Astrocyte (in vitro differentiated cells and primary cell): Measurements from ENCODE around the gene NEB. TPM values are rescaled to one million over a fixed set of nuclear protein-coding genes. Genes with fewer than 3 reads are reported as not detected.
A peak's percentile ranks its signal among the peaks of the same experiment; 100 is the strongest.

Source experiments
- DNase-seq: peaks from one replicate; pipeline ENCODE4 v3.0.0-alpha.2; 2010; ENCODE audit warnings: low read depth
- FAIRE-seq: peaks from 2 replicates; lab custom pipeline; 2011; peaks lifted over from hg19 to GRCh38; lab: Jason Lieb, UNC
- H2AFZ ChIP-seq: 2 replicates; pipeline ENCODE4 v1.6.0; 2012; ENCODE audit warnings: low read depth, low read length, inconsistent platforms
- H3K27ac ChIP-seq: 2 replicates; pipeline ENCODE4 v1.5.1; 2011; ENCODE audit warnings: low read depth, low read length, inconsistent platforms
- H3K27me3 ChIP-seq: 2 replicates; pipeline ENCODE4 v1.6.0; 2011; ENCODE audit warnings: low read length, inconsistent platforms; ENCODE audit not compliant: insufficient read depth
- H3K36me3 ChIP-seq: 2 replicates; pipeline ENCODE4 v1.5.1; 2011; ENCODE audit warnings: low read length, inconsistent platforms; ENCODE audit not compliant: insufficient read depth
- H3K4me1 ChIP-seq: 2 replicates; pipeline ENCODE4 v1.5.1; 2011; ENCODE audit warnings: low read length, inconsistent platforms; ENCODE audit not compliant: insufficient read depth
- H3K4me2 ChIP-seq: 2 replicates; pipeline ENCODE4 v1.6.0; 2012; ENCODE audit warnings: low read length, inconsistent platforms
- H3K4me3 ChIP-seq: 2 replicates; pipeline ENCODE4 v1.5.1; 2011; ENCODE audit warnings: low read depth, mild to moderate bottlenecking, low read length, inconsistent platforms; ENCODE audit not compliant: insufficient read depth
- H3K79me2 ChIP-seq: 2 replicates; pipeline ENCODE4 v1.6.0; 2012; ENCODE audit warnings: mild to moderate bottlenecking, low read length, inconsistent platforms; ENCODE audit not compliant: insufficient read depth
- H3K9ac ChIP-seq: 2 replicates; pipeline ENCODE4 v1.6.0; 2012; ENCODE audit warnings: mild to moderate bottlenecking, low read length, inconsistent platforms
- H3K9me3 ChIP-seq: 2 replicates; pipeline ENCODE4 v1.5.1; 2012; ENCODE audit warnings: low read depth, mild to moderate bottlenecking, low read length, inconsistent platforms; ENCODE audit not compliant: insufficient read depth
- H4K20me1 ChIP-seq: 2 replicates; pipeline ENCODE4 v1.6.0; 2012; ENCODE audit warnings: low read length, inconsistent platforms; ENCODE audit not compliant: insufficient read depth
- H3K27ac Mint-ChIP-seq: one replicate; pipeline ENCODE4 v1.8.0; 2021; ENCODE audit warnings: mild to moderate bottlenecking, mixed read lengths; ENCODE audit not compliant: unreplicated experiment
- H3K27me3 Mint-ChIP-seq: one replicate; pipeline ENCODE4 v1.8.0; 2021; ENCODE audit warnings: low read depth, mixed read lengths; ENCODE audit not compliant: unreplicated experiment
- H3K36me3 Mint-ChIP-seq: one replicate; pipeline ENCODE4 v1.8.0; 2021; ENCODE audit warnings: low read depth, mixed read lengths; ENCODE audit not compliant: unreplicated experiment
- H3K4me1 Mint-ChIP-seq: one replicate; pipeline ENCODE4 v1.8.0; 2021; ENCODE audit warnings: low read depth, mixed read lengths; ENCODE audit not compliant: unreplicated experiment
- H3K4me3 Mint-ChIP-seq: one replicate; pipeline ENCODE4 v1.8.0; 2021; ENCODE audit warnings: mild to moderate bottlenecking, moderate library complexity, mixed read lengths; ENCODE audit not compliant: unreplicated experiment
- H3K9me3 Mint-ChIP-seq: one replicate; pipeline ENCODE4 v1.8.0; 2021; ENCODE audit warnings: mild to moderate bottlenecking, mixed read lengths; ENCODE audit not compliant: unreplicated experiment
- CTCF ChIP-seq: IDR thresholded peaks from 2 replicates; pipeline ENCODE4 v1.5.1; 2011; ENCODE audit warnings: low read depth, mild to moderate bottlenecking, inconsistent platforms, low read length, moderate library complexity; ENCODE audit not compliant: insufficient read depth
- EZH2 ChIP-seq: IDR thresholded peaks from 2 replicates; pipeline ENCODE4 v1.6.1; 2012; ENCODE audit warnings: mild to moderate bottlenecking, low read length, inconsistent platforms; ENCODE audit not compliant: insufficient read depth
- total RNA-seq: library from RNA; stranded (reverse); gene quantifications from 2 replicates; pipeline ENCODE4 v1.2.1, GENCODE V29; 2021

The NEB gene
- total RNA-seq, 1 donor from 2014 or later = 0.82 TPM

DNA sequence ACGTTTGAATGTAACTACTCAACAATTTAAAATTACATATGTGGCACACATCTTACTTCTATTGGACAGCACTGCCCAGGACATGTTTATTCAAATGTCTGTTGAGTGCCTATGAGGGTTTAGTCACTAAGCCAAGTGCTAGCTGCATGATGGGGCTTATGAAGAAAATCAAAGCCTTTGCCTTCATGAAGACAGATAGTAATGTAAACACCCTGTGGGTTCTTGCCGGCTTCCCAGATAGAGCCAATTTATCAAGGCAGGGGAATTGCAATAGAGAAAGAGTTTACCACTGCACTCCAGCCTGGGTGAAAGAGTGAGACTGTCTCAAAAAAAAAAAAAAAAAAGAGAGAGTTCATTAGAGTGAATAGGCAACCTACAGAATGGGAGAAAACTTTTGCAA lies 43.7 kb upstream of the NEB start:
- Mint-ChIP-seq H3K4me1 (peaks cover 3% of the 10 kb centered on the region), H3K27ac (no peak overlapping the region), H3K4me3 (no peak overlapping the region), H3K9me3 (peaks cover 6% of the 10 kb centered on the region), H3K27me3 (no peaks in the 10 kb centered on the region), H3K36me3 (peaks cover 35% of the 10 kb centered on the region)
- H3K4me1 ChIP-seq = peaks cover 14% of the 10 kb centered on the region
- TF ChIP-seq CTCF (no peak), EZH2 (no peak)
- DNase-seq = peak; percentile 57
- no peak overlapping the region for H3K27ac ChIP-seq
- no peaks in the 10 kb centered on the region for H4K20me1 ChIP-seq
- no peak for FAIRE-seq
- peaks cover 3% of the 10 kb centered on the region for H3K36me3 ChIP-seq
- H3K4me2 ChIP-seq = no peak overlapping the region
- no peak overlapping the region for H3K4me3 ChIP-seq
- no peaks in the 10 kb centered on the region for H3K79me2 ChIP-seq
- H3K9me3 ChIP-seq = no peaks in the 10 kb centered on the region
- no peak overlapping the region for H2AFZ ChIP-seq
- no peak overlapping the region for H3K9ac ChIP-seq
- H3K27me3 ChIP-seq = no peaks in the 10 kb centered on the region

- TF ChIP-seq EZH2 = no peak
- no peak for TF ChIP-seq CTCF
- Mint-ChIP-seq H3K4me3 (no peak overlapping the region), H3K36me3 (peaks cover 35% of the 10 kb centered on the region)
Observed at GRCh38 chr2:151777487-151777886, 43.2 kb upstream of the NEB start.

DNA sequence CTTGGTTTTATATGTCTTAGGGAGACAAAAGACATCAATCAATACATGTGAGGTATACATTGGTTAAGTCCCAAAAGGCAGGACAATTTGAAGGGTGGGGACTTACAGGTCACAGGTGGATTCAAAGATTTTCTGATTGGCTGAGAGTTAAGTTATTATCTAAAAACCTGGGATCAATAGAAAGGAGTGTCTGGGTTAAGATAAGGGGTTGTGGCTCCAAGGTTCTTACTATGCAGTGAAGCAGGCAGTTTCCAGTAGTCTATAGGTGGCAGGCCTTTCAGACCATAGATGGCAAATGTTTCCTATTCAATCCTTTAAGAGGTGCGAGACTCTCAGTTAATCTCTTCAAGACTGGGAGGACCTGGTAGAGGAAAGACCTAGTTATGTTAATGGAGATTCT lies 42.1 kb upstream of the NEB start:
- no peak for FAIRE-seq
- H3K27ac ChIP-seq = no peak overlapping the region
- Mint-ChIP-seq H3K4me1 (no peaks in the 10 kb centered on the region), H3K27ac (no peak overlapping the region), H3K4me3 (no peak overlapping the region), H3K36me3 (peaks cover 31% of the 10 kb centered on the region), H3K9me3 (peaks cover 6% of the 10 kb centered on the region), H3K27me3 (no peaks in the 10 kb centered on the region)
- no peaks in the 10 kb centered on the region for H3K27me3 ChIP-seq
- H3K4me3 ChIP-seq = no peak overlapping the region
- TF ChIP-seq EZH2 (no peak), CTCF (no peak)
- no peaks in the 10 kb centered on the region for H3K79me2 ChIP-seq
- H3K4me1 ChIP-seq = peaks cover 17% of the 10 kb centered on the region
- peaks cover 3% of the 10 kb centered on the region for H3K36me3 ChIP-seq
- H3K4me2 ChIP-seq = no peak overlapping the region
- DNase-seq = no peak
- no peak overlapping the region for H3K9ac ChIP-seq
- no peak overlapping the region for H2AFZ ChIP-seq
- H4K20me1 ChIP-seq = no peaks in the 10 kb centered on the region
- no peaks in the 10 kb centered on the region for H3K9me3 ChIP-seq

More at GRCh38 chr2:151777487-151777886, 43.2 kb upstream of the NEB start:
- H3K27me3 Mint-ChIP-seq = no peaks in the 10 kb centered on the region
- Histone ChIP-seq H3K4me2 (no peak overlapping the region), H3K9me3 (no peaks in the 10 kb centered on the region), H3K27me3 (no peaks in the 10 kb centered on the region), H3K4me3 (no peak overlapping the region), H3K27ac (no peak overlapping the region), H3K79me2 (no peaks in the 10 kb centered on the region), H3K36me3 (peaks cover 3% of the 10 kb centered on the region), H3K9ac (no peak overlapping the region), H3K4me1 (peaks cover 14% of the 10 kb centered on the region), H4K20me1 (no peaks in the 10 kb centered on the region), H2AFZ (no peak overlapping the region)
- H3K27ac Mint-ChIP-seq = no peak overlapping the region
- no peaks in the 10 kb centered on the region for H3K4me1 Mint-ChIP-seq
- FAIRE-seq (no peak), DNase-seq (no peak)
- H3K9me3 Mint-ChIP-seq = peaks cover 6% of the 10 kb centered on the region
